Lung microvascular endothelial cell (primary cell): ENCODE data around the gene TMEM44. TPM values are rescaled to one million over a fixed set of nuclear protein-coding genes. Genes with fewer than 3 reads are reported as not detected.
"Not testable (repeated sequence)": the region's sequence is repeated elsewhere in the genome, so short reads cannot be mapped to it uniquely, and the experiment has no call there.

ENCODE experiments used
- DNase-seq, 2 donors: peaks; one replicate each; pipeline versions ENCODE4 v3.0.0 to v3.0.0-alpha.2; 2010; ENCODE audit warnings: low read depth in 2 of 2
- total RNA-seq: library from RNA; depleted of rRNA; stranded (reverse); fragments of >200 nt; gene quantifications from 2 replicates; pipeline ENCODE4 v1.2.1, GENCODE V29; 2014

Gene TMEM44
- total RNA-seq, 1 donor from 2014 or later, result 48.6 TPM

DNA sequence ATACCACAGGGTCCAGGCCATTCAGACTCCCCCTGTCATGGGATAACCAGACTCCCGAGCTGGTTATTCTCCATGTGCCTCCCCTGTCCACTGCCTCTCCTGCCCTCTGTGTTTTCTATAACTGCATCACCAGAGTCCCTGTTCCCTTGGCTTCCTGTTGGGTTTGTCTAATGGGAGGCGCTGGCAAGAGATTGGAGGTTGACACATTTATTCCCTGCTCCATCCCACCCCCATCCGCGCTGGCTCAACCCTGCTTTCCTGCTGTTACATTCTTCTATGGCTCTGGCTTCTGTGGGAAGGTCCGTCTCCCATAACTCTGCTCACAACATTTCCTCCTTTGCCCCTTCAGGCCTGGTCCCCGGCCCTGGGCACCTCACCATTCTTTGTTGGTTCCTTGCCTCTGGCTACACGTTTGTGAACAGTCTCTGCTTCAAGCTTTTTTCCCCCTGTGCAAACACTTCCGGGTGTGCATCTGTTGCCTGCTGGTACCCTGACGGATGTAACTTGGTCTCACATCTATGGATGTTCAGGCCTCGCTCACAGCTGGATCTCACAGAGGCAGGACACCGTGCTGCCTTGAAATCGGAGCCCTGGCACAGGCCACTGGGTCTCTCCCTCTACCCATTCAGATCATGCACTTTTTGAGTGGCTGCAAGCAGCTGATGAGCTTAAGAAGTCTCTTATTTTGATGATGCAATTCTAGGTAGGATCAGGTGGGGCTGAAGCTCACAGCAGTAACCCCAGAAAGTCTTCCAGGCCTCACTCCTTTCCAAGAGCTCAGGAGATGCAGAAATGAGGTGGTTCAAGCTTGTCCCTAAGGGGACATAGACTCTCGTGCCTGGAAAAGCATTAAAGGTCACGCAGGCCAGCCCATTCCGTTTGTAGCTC lies 77.8 kb downstream of the TMEM44 start:
- peak in 1 of 2 donors; percentile 93 for DNase-seq

DNA sequence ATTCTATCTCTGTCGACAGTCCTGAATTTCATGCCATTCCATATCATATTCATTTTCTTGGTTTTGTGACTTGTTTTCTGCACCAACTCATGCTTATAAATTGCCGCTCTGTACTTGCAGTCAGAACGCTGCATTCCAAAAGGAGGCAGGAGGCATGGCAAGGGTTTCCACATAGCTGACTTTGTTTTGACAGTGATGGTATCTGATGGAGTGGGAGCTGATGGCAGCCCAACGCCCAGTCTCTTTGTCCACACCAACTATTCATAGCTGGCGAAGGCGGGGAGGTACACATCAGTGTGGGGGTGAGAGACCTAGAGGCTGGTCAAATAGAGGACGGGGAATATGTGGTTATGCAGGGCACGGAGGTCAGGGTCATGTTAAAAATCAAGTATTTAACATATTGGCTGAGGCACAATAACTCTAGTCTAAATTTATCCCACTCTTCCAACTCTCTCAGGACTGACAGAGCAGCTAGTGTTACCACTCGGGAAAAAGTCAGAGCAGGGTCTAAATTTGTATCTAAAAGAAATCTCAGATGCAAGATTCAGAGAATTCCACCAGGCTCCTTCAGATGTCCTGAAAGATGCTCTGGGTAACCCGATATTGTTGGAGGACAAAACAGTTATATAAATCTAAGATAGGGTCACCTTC lies 78.6 kb downstream of the TMEM44 start:
- DNase-seq, result no peak

DNA sequence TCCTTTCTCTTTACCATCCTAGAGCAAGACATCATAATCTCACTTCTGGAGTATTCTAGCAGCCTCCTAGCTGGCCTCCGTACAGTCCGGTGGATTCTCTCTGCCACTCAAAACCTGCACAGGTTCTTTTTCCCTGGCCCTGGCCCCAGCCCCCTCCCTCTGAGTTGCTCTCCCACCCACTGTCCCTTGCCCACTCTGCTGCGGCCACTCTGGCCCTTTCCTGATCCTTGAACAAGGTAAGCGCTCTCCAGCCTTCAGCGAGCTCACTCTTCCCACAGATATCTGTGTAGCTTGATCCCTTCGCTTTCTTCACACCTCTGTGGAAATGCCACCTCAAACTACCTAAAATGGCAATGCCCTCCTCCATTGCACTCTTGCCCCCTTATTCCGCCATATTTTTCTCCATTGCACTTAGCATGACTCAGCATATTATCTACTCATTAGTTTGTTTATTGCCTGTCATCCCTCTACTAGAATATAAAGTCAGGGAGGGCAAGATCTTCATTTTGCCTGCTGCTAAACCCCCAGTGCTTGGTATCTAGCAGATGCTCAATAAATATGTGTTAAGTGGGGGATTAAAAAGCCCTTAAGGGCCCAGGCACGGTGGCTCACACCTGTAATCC lies 80.8 kb downstream of the TMEM44 start:
- no peak for DNase-seq

DNA sequence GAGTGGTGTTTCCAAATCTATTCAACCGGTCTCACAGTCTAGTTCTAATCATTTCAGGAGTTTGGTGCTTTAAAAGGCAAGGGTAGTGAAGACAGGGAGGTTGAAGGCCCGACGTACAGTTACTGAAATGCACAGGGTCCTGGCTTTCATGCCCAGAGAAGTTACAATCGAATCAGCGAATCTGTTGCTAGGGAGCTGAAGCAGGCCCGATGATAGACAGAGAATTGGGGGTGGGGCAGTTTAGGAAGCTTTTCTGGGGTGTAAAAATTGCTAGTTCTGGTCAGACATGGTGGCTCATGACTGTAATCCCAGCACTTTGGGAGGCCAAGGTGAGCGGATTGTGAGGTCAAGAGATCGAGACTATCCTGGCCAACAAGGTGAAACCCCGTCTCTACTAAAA lies 83.4 kb downstream of the TMEM44 start:
- no peak for DNase-seq

DNA sequence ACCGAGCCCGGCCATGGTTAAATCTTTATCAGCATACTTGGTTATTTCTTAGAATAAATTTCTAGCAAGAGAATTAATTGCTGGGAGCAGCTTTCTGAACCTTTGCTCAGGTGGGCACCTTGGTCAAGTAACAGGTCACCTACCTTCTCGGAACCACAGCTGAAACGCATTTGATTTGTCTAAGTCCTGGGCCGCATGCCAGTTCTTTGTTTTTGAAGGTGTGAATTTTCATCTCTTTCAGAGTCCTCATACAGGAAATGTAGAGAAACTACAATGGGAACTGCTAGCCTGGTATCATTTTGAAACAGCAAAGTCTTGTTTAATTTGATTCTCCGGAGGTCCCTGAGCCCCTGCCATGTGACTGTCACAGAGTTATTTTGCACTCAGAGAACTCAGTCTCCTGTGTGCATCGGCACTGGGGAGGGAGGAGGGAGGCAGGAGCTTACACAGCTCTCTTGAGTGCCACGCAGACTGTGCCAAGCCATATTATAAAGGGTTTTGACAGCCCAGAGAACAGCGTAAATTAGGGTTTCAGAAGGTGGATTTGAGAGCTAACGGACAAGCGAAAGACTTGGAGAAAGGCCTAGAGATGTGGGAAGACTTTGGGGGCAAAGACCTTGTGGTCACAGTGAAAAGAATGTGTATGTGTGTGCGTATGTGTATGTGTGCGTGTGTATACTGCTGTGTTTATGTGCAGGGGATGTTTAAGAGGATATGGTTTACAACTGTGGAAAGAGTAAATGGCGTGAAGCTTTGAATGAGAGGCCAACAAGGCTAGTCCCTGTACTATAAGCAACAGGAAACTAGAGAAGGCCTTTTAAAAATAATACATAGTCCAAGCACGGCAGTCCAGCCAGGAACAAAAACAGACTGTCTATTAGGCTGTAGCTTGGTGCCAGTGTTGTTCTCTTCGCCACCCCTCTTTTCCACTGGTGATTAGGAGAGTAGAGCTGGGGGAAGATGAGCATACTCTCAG lies 84.6 kb downstream of the TMEM44 start:
- peak; percentile 33 to 91 for DNase-seq

DNA sequence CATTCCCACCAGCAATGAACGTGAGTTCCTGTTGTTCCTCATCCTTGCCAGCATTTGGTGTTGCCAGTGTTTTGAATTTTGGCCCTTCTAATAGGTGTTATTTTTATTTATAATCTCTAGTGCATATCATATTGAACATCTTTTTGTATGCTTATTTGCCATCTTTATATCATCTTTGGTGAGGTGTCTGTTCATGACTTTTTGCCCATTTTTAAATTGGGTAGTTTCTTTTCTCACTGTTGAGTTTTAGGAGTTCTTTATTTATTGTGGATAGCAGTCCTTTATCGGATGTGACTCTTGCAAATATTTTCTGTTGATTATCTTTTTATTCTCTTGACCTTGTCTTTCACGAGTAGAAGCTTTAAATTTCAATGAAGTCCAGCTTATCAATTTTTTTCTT lies 86.2 kb downstream of the TMEM44 start:
- no peak for DNase-seq

DNA sequence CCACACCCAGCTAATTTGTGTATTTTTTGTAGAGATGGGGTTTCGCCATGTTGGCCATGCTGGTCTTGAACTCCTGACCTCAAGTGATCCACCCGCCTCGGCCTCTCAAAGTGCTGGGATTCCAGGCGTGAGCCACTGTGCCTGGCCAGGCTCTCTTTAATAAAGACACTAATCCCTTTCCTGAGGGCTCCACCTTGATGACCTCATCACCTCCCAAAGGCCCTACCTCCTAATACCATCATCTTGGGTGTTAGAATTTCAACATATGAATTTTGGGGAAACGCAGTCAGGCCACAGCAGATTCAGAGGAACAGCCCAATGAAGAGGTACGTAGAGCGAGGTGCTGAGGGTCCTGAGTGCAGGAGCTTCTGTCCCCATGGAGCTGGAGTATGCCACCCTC lies 87.7 kb downstream of the TMEM44 start:
- DNase-seq, result not testable (repeated sequence)

DNA sequence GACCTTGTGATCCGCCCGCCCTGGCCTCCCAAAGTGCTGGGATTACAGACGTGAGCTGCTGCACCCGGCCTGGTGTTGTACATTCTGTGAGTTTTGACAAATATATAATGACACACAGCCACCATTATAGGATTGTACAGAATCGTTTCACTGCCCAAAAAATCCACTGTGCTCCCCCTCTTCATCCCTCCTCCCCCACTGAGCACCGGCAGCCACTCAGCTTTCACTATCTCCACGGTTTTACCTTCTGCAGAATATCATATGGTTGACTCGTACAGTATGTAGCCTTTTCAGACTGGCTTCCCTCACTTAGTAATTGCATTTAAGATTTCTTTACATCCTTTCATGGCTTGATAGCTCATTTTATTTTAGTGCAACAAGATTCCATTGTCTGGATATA lies 89.7 kb downstream of the TMEM44 start:
- DNase-seq, result no peak

DNA sequence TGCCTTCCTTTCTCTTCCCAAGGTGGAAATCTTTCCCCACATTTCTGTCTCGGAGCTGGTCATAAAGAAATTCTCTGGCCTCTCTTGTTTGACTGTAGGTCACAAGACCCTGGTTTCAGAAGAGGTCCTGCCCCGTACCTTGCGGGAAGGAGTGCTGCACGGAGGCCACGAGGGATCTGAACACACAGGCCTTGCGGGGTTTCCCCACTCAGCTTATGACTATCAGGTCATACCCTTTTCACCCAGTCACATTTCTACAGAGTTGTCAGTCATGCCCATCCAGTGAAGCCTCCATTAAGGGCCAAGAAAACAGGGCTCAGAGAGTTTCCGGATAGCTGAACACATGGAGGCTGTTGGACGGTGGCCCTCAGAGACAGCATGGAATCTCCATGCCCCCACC lies 91.7 kb downstream of the TMEM44 start:
- DNase-seq, result no peak

DNA sequence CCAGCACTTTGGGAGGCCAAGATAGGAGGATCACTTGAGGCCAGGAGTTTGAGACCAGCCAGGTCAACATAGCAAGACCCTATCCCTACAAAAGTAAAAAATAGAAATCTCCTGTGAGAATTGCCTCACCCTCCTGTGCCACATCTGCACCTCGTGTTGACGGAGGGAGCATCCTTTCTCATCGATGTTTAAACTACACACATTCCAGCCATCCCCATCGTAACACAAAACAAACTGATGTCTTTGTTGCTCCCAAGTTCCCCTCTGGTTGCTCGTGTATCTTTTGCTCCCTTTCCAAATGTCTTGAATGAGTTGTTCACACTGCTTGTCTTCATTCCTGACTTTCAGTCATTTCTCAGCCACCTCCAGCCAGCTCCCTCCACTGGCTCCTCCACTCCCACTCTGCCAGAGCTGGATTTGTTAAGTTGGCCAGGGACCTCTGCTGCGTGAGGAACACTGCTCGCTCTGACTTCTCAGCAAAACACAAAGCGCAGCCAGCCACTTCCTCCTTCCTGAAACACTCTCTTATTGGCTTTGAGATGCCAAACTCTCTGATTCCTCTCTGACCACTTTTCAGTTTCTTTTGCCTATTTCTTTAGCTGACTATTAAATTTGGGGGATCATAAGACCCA lies 92.8 kb downstream of the TMEM44 start:
- peak; percentile 11 to 19 for DNase-seq

DNA sequence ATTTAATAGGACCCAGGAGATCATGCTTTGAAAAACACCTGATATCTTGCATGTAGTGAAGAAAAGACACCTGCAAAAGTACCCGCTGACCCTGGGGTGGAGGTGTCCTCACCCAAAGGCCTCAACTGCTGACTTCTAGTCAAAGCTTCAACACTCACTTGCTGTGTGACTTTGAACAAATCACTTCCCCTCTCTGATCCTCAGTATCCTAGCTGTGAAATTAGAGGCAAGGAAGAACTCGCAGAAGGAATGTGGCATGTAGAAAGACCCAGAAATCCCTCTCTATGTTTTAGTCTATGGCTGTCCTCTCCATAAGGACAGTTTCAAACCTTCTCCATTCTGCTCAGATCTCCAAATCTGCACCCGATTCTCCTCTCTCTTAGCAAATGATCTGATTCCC lies 93.7 kb downstream of the TMEM44 start:
- no peak for DNase-seq

DNA sequence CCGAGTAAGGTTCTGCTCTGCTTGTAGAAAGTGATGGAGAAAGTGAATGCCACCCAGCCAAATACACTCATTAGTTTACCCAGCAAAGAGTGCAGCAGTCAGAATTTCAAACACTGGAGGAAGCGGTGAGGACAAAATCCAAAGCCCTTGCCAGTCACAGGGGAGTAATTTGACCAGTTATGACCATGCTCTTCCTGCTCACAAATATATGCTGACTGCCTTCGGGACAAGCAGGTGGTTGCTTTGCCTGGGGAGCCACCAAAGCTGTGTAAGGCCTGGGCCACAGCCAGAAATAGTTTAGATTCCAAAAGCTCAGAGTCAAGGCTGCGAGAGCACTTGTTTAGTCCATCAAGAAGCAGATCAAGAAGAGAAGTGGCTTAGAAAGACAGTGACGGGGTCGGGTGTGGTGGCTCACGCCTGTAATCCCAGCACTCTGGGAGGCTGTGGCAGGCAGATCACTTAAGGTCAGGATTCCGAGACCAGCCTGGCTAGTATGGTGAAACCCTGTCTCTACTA lies 95.4 kb downstream of the TMEM44 start:
- DNase-seq, result peak; percentile 51 to 72

Other genes with a start within 250 kb of the TMEM44 start
- under 0.01 and 0.20 TPM in 2 replicates for gene GP5, start 234.2 kb downstream of the TMEM44 start, total RNA-seq
- gene ATP13A3, start 146.4 kb downstream of the TMEM44 start, total RNA-seq, result 71.7 and 121 TPM in 2 replicates
- 48.6 and 54.6 TPM in 2 replicates for gene LSG1, start 38.8 kb upstream of the TMEM44 start, total RNA-seq
- gene FAM43A, start 52.5 kb upstream of the TMEM44 start, total RNA-seq, result 93.1 and 227 TPM in 2 replicates